A549 (cell line): Measurements from ENCODE around the gene HSPH1. TPM values are rescaled to one million over a fixed set of nuclear protein-coding genes. Genes with fewer than 3 reads are reported as not detected.

Experiments used
- ATAC-seq, 2 experiments: fragments of 200-7000 bp in 1 of 2; fragments of >200 bp in 1 of 2; cut with Nextera tagmentation in 1 of 2; cut with Tn5 transposase in 1 of 2; 3 replicates each; pipeline versions ENCODE4 v1.8.0 to v1.9.1; 2018 to 2020; ENCODE audit warnings: mild to moderate bottlenecking in 1 of 2, moderate library complexity in 1 of 2
- CTCF ChIA-PET: fragments of 300-600 bp; sonication (Branson Sonifier 250); formaldehyde crosslinking; extraction: SDS; loops from one replicate; lab custom pipeline; 2021; ENCODE audit warnings: antibody characterized with exemption, inconsistent platforms; lab: Yijun Ruan, JAX
- POLR2A ChIA-PET: fragments of 350-600 bp; formaldehyde crosslinking; extraction: SDS; loops from one replicate; lab custom pipeline; 2021; ENCODE audit warnings: antibody characterized with exemption, inconsistent platforms; lab: Yijun Ruan, JAX
- DNase-seq, 2 experiments: peaks; one replicate each; pipeline versions ENCODE4 v3.0.0 to v3.0.0-alpha.2; 2011 to 2016; ENCODE audit warnings: low read depth in 1 of 2, low spot score in 1 of 2
- FAIRE-seq: peaks from 2 replicates; lab custom pipeline; 2011; peaks lifted over from hg19 to GRCh38; lab: Jason Lieb, UNC
- H3K27ac ChIP-seq, 2 experiments: fragments of >200 bp; sonication (Bioruptor Twin); formaldehyde crosslinking; 3 replicates each; pipeline ENCODE4 v1.5.1; 2016 to 2017
- H3K4me1 ChIP-seq: fragments of >200 bp; sonication (Bioruptor Twin); formaldehyde crosslinking; 3 replicates; pipeline ENCODE4 v1.6.1; 2016
- H3K4me2 ChIP-seq: fragments of >200 bp; sonication (Bioruptor Twin); formaldehyde crosslinking; 3 replicates; pipeline ENCODE4 v1.6.1; 2016
- H3K4me3 ChIP-seq: fragments of >200 bp; sonication (Bioruptor Twin); formaldehyde crosslinking; 3 replicates; pipeline ENCODE4 v1.5.1; 2016
- H3K9me3 ChIP-seq: fragments of >200 bp; sonication (Bioruptor Twin); formaldehyde crosslinking; 3 replicates; pipeline ENCODE4 v1.6.1; 2016
- CBX2 ChIP-seq: fragments of 200-600 bp; sonication (generic); IDR thresholded peaks from 2 replicates; pipeline ENCODE4 v1.6.1; 2016; ENCODE audit warnings: low read depth, mild to moderate bottlenecking, borderline replicate concordance
- EHMT2 ChIP-seq: fragments of 200-600 bp; sonication (generic); IDR thresholded peaks from 2 replicates; pipeline ENCODE4 v1.6.1; 2016; ENCODE audit warnings: antibody characterized with exemption, low read depth, mild to moderate bottlenecking, moderate library complexity
- EP300 ChIP-seq, 2 experiments: fragments of >200 bp; sonication (Bioruptor Twin); formaldehyde crosslinking; IDR thresholded peaks; 2 replicates in 1 of 2; 3 replicates in 1 of 2; pipeline ENCODE4 v1.6.1; 2016 to 2017
- GATA3 ChIP-seq: IDR thresholded peaks from 2 replicates; pipeline ENCODE4 v1.6.1; 2012; ENCODE audit warnings: borderline replicate concordance
- KDM1A ChIP-seq: fragments of 200-600 bp; sonication (generic); IDR thresholded peaks from 2 replicates; pipeline ENCODE4 v1.6.1; 2016; ENCODE audit warnings: low read depth, mild to moderate bottlenecking
- PHF8 ChIP-seq: fragments of 200-600 bp; sonication (generic); IDR thresholded peaks from 2 replicates; pipeline ENCODE4 v1.6.1; 2016; ENCODE audit warnings: low read depth, mild to moderate bottlenecking, antibody characterized with exemption, moderate library complexity, borderline replicate concordance
- POLR2A ChIP-seq: IDR thresholded peaks from 2 replicates; pipeline ENCODE4 v1.6.1; 2012; ENCODE audit warnings: mild to moderate bottlenecking, low read length
- RAD21 ChIP-seq, 2 experiments: fragments of >200 bp in 1 of 2; sonication (Bioruptor Twin) in 1 of 2; formaldehyde crosslinking in 1 of 2; IDR thresholded peaks in 1 of 2; conservative IDR thresholded peaks in 1 of 2; 2 replicates in 1 of 2; 3 replicates in 1 of 2; pipeline ENCODE4 v1.6.1; 2012 to 2018; ENCODE audit warnings: inconsistent platforms in 1 of 2
- RFX5 ChIP-seq: fragments of 450-650 bp; IDR thresholded peaks from 2 replicates; pipeline ENCODE4 v1.7.1; 2014; ENCODE audit warnings: antibody characterized with exemption, mild to moderate bottlenecking, moderate library complexity
- RNF2 ChIP-seq: fragments of 200-600 bp; sonication (generic); IDR thresholded peaks from 2 replicates; pipeline ENCODE4 v1.6.1; 2016; ENCODE audit warnings: low read depth, mild to moderate bottlenecking, antibody characterized with exemption, moderate library complexity, borderline replicate concordance
- TP53 ChIP-seq: fragments of 250-450 bp; sonication (Bioruptor Pico); IDR thresholded peaks from 2 replicates; pipeline ENCODE4 v1.5.0; 2021; ENCODE audit warnings: mild to moderate bottlenecking, moderate library complexity
- ZFP36 ChIP-seq: fragments of 450-650 bp; IDR thresholded peaks from 2 replicates; pipeline ENCODE4 v1.6.1; 2014; ENCODE audit warnings: borderline replicate concordance; ENCODE audit not compliant: partially characterized antibody
- WGBS: methylation state at CpG from one replicate; pipeline ENCODE4 v1.1.6; 2017; ENCODE audit errors: missing lambda C conversion rate; 5-methylcytosine and 5-hydroxymethylcytosine counted together
- polyA plus RNA-seq, 4 experiments: library from polyadenylated mRNA; depleted of rRNA in 3 of 4; stranded (reverse); fragments of >200 nt; fragmentation: RNase III in 1 of 4; extraction: RNeasy Plus Mini Kit Qiagen cat#74134 plus additional on column Dnase treatment in 1 of 4; gene quantifications; 2 replicates in 3 of 4; 3 replicates in 1 of 4; pipeline ENCODE4 v1.2.3, GENCODE V29; 2011 to 2017
- TF ChIP-seq, protein P1 (sequence below): fragments of 450-650 bp; IDR thresholded peaks from 2 replicates; pipeline ENCODE4 v1.6.1; 2014; ENCODE audit warnings: antibody characterized with exemption
- TF ChIP-seq, protein P2 (sequence below): IDR thresholded peaks from 2 replicates; pipeline ENCODE4 v1.6.1; 2012; ENCODE audit warnings: low read depth, borderline replicate concordance
- TF ChIP-seq, protein P3 (sequence below): fragments of 150-350 bp; IDR thresholded peaks from 2 replicates; pipeline ENCODE4 v1.6.1; 2014; ENCODE audit warnings: low read depth, mild to moderate bottlenecking, low read length
- TF ChIP-seq, protein P4 (sequence below): IDR thresholded peaks from 2 replicates; pipeline ENCODE4 v1.6.1; 2012
- TF ChIP-seq, protein P5 (sequence below): IDR thresholded peaks from 2 replicates; pipeline ENCODE4 v1.6.1; 2012
- TF ChIP-seq, protein P6 (sequence below): fragments of 200-600 bp; sonication (generic); IDR thresholded peaks from 2 replicates; pipeline ENCODE4 v1.6.1; 2016; ENCODE audit warnings: antibody characterized with exemption, mild to moderate bottlenecking, moderate library complexity
- TF ChIP-seq, protein P7 (sequence below): fragments of >200 bp; sonication (Bioruptor Twin); formaldehyde crosslinking; IDR thresholded peaks from 3 replicates; pipeline ENCODE4 v1.6.1; 2016

HSPH1 gene
- polyA plus RNA-seq, 2 of the 4 experiments (the other 2 are of a cell fraction) = 110 to 141 TPM

DNA sequence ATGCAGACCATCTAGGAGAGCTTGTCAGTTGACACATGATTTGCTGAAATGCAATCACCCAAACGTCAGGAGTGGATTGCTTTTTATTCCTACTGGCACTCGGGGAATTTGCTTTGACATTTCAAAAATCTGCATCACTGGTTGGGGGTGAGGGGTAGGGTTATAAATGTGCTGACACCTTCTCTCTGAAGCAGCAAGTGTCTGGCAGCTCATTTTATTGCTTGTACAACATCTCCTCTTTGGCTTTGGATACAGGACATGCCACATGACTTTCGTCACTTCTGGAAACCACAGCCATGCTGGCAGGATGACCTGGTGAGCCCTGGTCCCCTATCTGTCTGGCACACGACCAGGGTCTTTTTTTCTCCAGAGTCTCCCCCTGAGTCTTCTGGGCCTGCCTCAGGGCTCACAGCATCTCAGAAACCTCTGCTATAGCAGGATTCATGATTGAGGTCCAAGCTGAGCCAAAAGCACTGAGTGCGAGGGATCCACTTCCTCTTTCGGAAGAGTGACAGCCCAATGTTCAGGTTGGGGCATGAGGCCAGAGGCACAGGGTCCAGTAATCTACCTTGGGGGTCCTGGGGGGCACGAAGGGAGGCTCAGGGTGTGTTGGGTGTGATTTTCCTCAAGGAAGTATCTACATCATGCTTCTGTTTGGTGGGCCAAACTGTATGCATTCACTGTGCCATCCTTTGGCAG, 60.1 kb downstream of the HSPH1 start:
- Histone ChIP-seq H3K27ac (no peak overlapping the region), H3K4me1 (no peaks in the 10 kb centered on the region), H3K9me3 (no peaks in the 10 kb centered on the region), H3K4me3 (no peak overlapping the region), H3K4me2 (no peak overlapping the region)
- ChIA-PET POLR2A (no interaction called here), CTCF (interaction anchor here (1.4 kb wide), 1 partner anchor 53 kb away, joined by 5 read pairs; no protein-coding TSS in a partner anchor)
- ATAC-seq = no peak
- TF ChIP-seq, protein P1, sequence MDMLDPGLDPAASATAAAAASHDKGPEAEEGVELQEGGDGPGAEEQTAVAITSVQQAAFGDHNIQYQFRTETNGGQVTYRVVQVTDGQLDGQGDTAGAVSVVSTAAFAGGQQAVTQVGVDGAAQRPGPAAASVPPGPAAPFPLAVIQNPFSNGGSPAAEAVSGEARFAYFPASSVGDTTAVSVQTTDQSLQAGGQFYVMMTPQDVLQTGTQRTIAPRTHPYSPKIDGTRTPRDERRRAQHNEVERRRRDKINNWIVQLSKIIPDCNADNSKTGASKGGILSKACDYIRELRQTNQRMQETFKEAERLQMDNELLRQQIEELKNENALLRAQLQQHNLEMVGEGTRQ = no peak
- no peak for TF ChIP-seq KDM1A
- no peak for TF ChIP-seq EP300 (IDR thresholded peaks at IDR 0.05)
- no peak for TF ChIP-seq TP53 (CRISPR knock-in tag)
- no peak for TF ChIP-seq RNF2
- TF ChIP-seq PHF8 = no peak
- TF ChIP-seq, protein P2, sequence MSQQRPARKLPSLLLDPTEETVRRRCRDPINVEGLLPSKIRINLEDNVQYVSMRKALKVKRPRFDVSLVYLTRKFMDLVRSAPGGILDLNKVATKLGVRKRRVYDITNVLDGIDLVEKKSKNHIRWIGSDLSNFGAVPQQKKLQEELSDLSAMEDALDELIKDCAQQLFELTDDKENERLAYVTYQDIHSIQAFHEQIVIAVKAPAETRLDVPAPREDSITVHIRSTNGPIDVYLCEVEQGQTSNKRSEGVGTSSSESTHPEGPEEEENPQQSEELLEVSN = no peak
- TF ChIP-seq, protein P3, sequence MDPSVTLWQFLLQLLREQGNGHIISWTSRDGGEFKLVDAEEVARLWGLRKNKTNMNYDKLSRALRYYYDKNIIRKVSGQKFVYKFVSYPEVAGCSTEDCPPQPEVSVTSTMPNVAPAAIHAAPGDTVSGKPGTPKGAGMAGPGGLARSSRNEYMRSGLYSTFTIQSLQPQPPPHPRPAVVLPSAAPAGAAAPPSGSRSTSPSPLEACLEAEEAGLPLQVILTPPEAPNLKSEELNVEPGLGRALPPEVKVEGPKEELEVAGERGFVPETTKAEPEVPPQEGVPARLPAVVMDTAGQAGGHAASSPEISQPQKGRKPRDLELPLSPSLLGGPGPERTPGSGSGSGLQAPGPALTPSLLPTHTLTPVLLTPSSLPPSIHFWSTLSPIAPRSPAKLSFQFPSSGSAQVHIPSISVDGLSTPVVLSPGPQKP = no peak
- TF ChIP-seq EHMT2 = no peak
- TF ChIP-seq, protein P4, sequence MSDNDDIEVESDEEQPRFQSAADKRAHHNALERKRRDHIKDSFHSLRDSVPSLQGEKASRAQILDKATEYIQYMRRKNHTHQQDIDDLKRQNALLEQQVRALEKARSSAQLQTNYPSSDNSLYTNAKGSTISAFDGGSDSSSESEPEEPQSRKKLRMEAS = no peak
- TF ChIP-seq RAD21 (conservative IDR thresholded peaks at IDR 0.05 in 1 of 2, IDR thresholded peaks at IDR 0.05 in 1 of 2) = no peak
- TF ChIP-seq CBX2 = no peak
- TF ChIP-seq, protein P5, sequence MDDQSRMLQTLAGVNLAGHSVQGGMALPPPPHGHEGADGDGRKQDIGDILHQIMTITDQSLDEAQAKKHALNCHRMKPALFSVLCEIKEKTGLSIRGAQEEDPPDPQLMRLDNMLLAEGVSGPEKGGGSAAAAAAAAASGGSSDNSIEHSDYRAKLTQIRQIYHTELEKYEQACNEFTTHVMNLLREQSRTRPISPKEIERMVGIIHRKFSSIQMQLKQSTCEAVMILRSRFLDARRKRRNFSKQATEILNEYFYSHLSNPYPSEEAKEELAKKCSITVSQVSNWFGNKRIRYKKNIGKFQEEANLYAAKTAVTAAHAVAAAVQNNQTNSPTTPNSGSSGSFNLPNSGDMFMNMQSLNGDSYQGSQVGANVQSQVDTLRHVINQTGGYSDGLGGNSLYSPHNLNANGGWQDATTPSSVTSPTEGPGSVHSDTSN = no peak
- no peak for TF ChIP-seq GATA3
- TF ChIP-seq ZFP36 = no peak
- TF ChIP-seq POLR2A = no peak
- TF ChIP-seq, protein P6, sequence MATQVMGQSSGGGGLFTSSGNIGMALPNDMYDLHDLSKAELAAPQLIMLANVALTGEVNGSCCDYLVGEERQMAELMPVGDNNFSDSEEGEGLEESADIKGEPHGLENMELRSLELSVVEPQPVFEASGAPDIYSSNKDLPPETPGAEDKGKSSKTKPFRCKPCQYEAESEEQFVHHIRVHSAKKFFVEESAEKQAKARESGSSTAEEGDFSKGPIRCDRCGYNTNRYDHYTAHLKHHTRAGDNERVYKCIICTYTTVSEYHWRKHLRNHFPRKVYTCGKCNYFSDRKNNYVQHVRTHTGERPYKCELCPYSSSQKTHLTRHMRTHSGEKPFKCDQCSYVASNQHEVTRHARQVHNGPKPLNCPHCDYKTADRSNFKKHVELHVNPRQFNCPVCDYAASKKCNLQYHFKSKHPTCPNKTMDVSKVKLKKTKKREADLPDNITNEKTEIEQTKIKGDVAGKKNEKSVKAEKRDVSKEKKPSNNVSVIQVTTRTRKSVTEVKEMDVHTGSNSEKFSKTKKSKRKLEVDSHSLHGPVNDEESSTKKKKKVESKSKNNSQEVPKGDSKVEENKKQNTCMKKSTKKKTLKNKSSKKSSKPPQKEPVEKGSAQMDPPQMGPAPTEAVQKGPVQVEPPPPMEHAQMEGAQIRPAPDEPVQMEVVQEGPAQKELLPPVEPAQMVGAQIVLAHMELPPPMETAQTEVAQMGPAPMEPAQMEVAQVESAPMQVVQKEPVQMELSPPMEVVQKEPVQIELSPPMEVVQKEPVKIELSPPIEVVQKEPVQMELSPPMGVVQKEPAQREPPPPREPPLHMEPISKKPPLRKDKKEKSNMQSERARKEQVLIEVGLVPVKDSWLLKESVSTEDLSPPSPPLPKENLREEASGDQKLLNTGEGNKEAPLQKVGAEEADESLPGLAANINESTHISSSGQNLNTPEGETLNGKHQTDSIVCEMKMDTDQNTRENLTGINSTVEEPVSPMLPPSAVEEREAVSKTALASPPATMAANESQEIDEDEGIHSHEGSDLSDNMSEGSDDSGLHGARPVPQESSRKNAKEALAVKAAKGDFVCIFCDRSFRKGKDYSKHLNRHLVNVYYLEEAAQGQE = no peak
- no peak for TF ChIP-seq RFX5
- TF ChIP-seq, protein P7, sequence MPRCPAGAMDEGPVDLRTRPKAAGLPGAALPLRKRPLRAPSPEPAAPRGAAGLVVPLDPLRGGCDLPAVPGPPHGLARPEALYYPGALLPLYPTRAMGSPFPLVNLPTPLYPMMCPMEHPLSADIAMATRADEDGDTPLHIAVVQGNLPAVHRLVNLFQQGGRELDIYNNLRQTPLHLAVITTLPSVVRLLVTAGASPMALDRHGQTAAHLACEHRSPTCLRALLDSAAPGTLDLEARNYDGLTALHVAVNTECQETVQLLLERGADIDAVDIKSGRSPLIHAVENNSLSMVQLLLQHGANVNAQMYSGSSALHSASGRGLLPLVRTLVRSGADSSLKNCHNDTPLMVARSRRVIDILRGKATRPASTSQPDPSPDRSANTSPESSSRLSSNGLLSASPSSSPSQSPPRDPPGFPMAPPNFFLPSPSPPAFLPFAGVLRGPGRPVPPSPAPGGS = no peak
- FAIRE-seq = no peak
- DNase-seq = no peak
- WGBS = 36% methylated on average over 7 of the region's 7 CpGs
